IPS-18a (cell line): ENCODE measurements around the gene FAM237A.
A peak's percentile ranks its signal among the peaks of the same experiment; 100 is the strongest.

Experiments
- H3K27ac ChIP-seq: one replicate; pipeline ENCODE4 v1.5.1; 2013; ENCODE audit warnings: low read length
- H3K27me3 ChIP-seq: one replicate; pipeline ENCODE4 v1.6.1; 2013; ENCODE audit warnings: mild to moderate bottlenecking, low read length; ENCODE audit not compliant: control insufficient read depth, insufficient read depth
- H3K36me3 ChIP-seq: one replicate; pipeline ENCODE4 v1.6.1; 2013; ENCODE audit warnings: low read depth, low read length; ENCODE audit not compliant: control insufficient read depth
- H3K4me1 ChIP-seq: one replicate; pipeline ENCODE4 v1.6.1; 2013; ENCODE audit warnings: low read depth, low read length; ENCODE audit not compliant: control insufficient read depth
- H3K4me3 ChIP-seq: one replicate; pipeline ENCODE4 v1.5.1; 2013; ENCODE audit warnings: low read length
- H3K9ac ChIP-seq: one replicate; pipeline ENCODE4 v1.6.1; 2013; ENCODE audit warnings: mild to moderate bottlenecking, low read length, moderate library complexity
- H3K9me3 ChIP-seq: one replicate; pipeline ENCODE4 v1.6.1; 2013; ENCODE audit warnings: low read depth, low read length; ENCODE audit not compliant: control insufficient read depth

The FAM237A gene

DNA sequence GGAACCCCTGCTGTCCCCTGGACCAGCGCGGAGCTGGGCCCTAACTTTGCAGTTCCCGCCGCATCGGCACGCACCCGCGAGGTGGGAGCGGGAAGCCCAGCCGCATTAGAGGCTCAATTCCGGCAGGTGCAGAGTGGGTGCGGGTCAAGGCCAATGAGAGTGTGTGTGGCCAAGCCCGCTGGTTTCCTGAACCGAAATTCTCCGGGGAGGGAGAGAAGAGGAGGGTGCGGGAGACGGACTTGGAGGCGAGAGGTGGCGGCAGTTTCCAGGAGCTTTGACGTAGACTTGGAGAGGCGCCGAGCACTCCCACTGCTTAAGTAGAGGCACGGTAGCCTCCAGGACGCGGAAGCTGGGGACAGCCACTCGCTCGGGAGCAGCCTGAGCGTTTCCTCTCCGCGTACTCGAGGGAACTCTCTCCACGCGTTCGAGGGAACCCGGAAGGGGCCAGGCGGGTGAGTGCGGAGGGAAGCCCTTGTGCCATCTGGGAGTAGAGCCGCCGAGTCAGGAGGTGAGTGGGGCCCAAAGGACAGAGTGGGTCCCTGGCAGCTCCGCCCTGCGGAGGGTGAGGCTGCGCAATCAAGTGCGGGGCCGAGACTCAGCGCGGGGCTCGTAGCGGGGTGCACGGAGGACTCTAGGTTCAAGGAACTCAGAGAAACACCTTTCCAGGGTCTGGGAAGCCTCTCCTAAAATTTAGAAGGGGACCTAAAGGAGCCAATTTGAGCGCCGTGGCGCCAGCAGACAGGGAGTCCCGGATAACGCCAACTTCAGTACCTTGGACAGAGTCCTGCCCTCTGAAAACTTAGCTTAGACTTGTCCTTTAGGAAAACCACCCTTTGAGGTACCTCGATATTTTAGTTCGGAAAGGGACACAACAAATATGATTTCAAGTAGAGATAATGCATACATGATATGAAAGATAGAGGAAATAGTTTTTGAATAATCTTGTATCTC lies at the start of gene FAM237A:
TSS of gene FAM237A (plus strand) at position 413 of the 951 bp plus-strand sequence. CDS start 1,750 bp downstream, outside the sequence.
- Histone ChIP-seq H3K9ac (no peak within 1 kb of the TSS), H3K4me3 (peak within 1 kb of the TSS; percentile 78), H3K9me3 (no peaks in the 10 kb centered on the region), H3K27me3 (peaks cover 59% of the 10 kb centered on the region), H3K27ac (no peak within 1 kb of the TSS), H3K4me1 (peaks cover 3% of the 10 kb centered on the region), H3K36me3 (no peaks in the 10 kb centered on the region)

DNA sequence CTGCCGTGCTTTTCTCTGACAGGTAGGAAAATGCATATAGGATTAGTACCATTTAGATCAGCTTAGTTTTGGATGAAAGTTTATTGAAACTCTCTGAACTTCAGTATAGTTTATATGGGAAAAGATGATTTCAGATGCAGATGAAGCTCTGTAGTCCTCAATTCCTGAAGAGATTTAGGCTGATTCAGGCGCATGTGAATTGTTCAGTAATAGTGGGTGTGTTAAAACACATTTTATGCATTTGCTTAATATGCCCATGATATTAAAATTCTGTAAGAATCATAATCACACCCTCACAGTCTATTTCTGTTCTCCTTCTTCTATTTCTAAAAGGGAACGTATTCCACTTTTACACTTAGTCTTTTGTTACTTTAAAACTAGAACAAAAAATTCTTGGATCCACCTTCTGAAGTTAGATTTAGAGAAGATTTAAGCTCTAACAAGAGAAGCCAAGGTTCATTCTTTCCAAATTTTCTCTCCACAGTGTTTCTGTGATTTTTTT lies 44.5 kb upstream of the FAM237A start:
- Histone ChIP-seq H3K36me3 (peaks cover 5% of the 10 kb centered on the region), H3K27me3 (no peaks in the 10 kb centered on the region), H3K27ac (no peak overlapping the region), H3K4me3 (no peak overlapping the region), H3K9me3 (no peaks in the 10 kb centered on the region), H3K9ac (no peak overlapping the region), H3K4me1 (no peaks in the 10 kb centered on the region)

DNA sequence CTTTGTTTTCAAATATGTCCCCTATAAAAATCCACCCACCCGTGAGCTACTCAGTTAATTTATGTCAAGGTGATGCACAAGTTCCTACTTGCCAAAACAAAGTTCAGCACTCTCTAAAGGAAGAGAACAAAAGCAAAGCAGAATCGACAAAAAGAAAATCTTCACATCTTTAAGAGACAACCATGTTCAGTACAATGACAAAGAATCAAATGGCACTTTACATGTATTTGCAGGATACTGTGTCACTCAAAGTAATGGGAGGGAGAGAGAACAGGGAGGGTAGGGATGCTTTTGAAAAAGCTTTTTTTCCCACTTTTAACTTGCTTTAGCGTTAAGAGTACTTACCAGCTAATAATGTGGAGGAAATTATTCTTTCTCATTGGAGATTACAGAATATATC lies 39.0 kb upstream of the FAM237A start:
- Histone ChIP-seq H3K4me3 (no peak overlapping the region), H3K4me1 (no peaks in the 10 kb centered on the region), H3K27ac (no peak overlapping the region), H3K9me3 (no peaks in the 10 kb centered on the region), H3K36me3 (peaks cover 3% of the 10 kb centered on the region), H3K27me3 (no peaks in the 10 kb centered on the region), H3K9ac (no peak overlapping the region)

DNA sequence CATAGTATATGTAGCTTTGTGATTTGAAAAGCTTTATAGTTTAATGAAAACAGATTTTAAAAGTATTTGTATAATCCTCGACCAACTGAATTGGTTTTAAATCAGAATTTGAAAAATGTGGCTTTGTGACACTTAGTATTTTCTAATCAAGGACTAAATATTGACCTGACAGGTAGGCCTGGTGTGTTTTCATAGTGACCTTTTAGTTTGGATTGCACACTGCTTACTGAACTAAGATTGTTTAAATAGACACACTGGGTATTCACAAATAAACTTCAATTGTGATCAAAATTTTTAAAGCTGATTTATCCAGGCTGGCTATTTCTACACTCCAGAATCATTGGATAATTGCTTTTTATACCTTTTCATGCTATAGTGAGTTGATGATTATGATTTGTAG lies 31.8 kb upstream of the FAM237A start:
- no peak overlapping the region for H3K27ac ChIP-seq
- H3K36me3 ChIP-seq = no peaks in the 10 kb centered on the region
- no peak overlapping the region for H3K4me3 ChIP-seq
- no peaks in the 10 kb centered on the region for H3K9me3 ChIP-seq
- no peak overlapping the region for H3K9ac ChIP-seq
- no peaks in the 10 kb centered on the region for H3K27me3 ChIP-seq
- H3K4me1 ChIP-seq = no peaks in the 10 kb centered on the region

DNA sequence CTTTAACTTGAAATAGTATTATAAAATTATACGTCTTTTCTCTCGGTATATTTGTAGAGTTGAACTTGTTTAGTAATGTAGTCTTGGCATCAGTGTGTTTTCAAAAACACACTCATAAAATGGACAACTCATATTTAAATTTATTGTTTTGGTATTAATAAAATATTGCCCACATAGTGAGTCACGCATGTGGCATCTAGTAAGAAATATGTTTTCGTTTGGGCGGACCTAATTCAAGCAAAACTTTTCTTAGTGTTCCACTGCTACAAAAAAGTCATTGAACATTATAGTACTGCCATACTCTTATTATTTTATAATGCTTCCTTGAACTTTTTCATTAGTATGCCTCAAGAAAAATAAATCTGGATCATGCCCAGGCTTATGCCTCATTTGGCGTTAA lies 31.1 kb upstream of the FAM237A start:
- H3K27ac ChIP-seq = no peak overlapping the region
- H3K4me1 ChIP-seq = no peaks in the 10 kb centered on the region
- H3K27me3 ChIP-seq = no peaks in the 10 kb centered on the region
- no peaks in the 10 kb centered on the region for H3K9me3 ChIP-seq
- H3K9ac ChIP-seq = no peak overlapping the region
- H3K4me3 ChIP-seq = no peak overlapping the region
- H3K36me3 ChIP-seq = no peaks in the 10 kb centered on the region

DNA sequence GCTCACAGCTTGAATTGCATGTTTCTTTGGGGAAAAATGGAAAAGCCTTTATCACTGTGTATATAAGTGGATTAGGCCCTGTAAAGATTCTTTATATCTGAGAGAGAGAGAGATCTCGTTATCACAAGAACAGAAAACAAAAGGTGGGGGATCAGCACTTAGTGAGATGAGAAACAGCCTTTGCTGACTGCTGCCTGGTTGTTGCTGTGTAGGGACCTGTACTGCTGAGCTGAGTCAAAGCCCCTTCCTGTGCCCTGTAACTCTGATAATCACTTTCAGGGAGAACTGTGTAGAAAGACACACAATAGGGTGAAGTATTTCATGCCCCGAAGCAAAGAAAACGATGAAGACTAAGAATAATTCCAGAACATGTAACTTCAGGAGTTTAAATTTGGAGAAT lies 30.6 kb upstream of the FAM237A start:
- no peak overlapping the region for H3K27ac ChIP-seq
- no peaks in the 10 kb centered on the region for H3K9me3 ChIP-seq
- H3K9ac ChIP-seq = no peak overlapping the region
- H3K36me3 ChIP-seq = no peaks in the 10 kb centered on the region
- no peaks in the 10 kb centered on the region for H3K4me1 ChIP-seq
- H3K4me3 ChIP-seq = no peak overlapping the region
- no peaks in the 10 kb centered on the region for H3K27me3 ChIP-seq

DNA sequence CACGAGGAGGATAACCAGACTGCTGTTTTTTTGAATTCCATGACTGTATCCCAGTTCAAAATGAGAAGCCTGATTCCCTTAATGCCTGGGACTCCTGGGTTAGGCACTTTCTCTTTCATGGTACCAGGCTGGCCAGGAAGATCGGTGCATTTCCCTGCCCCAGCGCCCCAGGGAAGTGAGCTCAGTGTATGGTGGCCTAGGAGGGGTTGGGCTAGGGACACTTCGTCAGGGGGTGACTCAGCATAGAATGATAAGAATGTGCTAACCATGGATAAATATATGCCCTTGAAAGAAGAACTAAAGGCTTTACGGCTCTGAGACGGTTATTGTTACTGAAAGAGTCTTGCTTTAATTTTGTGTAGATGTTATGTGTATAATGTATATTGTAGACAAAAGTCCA lies 27.5 kb upstream of the FAM237A start:
- Histone ChIP-seq H3K9ac (no peak overlapping the region), H3K4me3 (no peak overlapping the region), H3K9me3 (no peaks in the 10 kb centered on the region), H3K4me1 (no peaks in the 10 kb centered on the region), H3K27me3 (no peaks in the 10 kb centered on the region), H3K36me3 (no peaks in the 10 kb centered on the region), H3K27ac (no peak overlapping the region)

DNA sequence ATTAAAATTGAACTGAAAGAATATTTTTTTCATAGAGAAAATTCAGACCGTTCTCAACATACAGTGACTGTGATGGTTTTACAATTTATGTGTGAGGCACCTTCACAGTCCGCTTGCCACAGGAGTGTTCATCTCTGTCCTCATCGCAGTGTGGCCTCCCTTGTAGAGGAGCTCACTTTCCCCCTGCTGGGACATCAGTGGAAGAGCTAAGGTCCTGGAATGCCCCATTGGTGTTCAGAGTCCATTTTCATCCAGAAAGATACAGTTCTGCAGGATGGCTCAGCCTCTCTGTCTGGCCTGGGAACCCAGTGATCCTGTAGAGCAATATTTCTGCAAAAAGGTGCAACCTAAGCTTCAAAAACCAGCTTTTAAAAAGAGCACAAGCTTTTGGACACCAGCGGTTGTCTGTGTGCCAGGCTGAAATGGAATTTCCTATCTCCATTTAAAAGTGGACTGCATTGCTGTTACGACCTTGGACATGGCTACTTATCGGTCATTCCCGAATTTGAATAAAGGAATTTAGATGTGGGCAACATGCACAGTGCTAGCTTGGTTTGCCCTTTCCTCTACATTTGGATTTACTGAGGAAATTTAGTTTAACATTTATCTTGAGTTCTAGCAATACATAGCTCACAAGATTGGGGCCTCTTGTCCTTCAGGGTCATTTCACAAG lies 26.7 kb upstream of the FAM237A start:
- no peak overlapping the region for H3K9ac ChIP-seq
- no peak overlapping the region for H3K4me3 ChIP-seq
- H3K9me3 ChIP-seq = no peaks in the 10 kb centered on the region
- no peak overlapping the region for H3K27ac ChIP-seq
- H3K4me1 ChIP-seq = no peaks in the 10 kb centered on the region
- no peaks in the 10 kb centered on the region for H3K27me3 ChIP-seq
- H3K36me3 ChIP-seq = no peaks in the 10 kb centered on the region

DNA sequence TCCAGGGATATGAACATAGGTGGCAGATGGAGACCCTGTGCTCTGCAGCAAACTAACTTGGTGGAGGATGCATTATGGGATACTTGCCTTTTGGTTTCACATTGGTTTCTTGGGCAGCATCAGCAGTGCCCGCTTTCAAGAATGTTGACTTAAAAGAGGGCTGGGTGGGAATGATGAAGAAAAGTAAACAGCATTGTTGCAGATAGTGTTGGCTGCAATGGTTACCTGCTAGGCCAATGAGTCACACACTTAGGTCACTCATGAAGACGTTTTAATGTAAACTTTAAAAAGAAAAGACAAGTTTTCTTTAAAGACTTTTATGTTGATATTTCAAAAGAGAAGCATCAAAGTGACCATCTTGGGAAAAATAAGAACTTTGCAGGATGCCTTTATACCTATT lies 26.1 kb upstream of the FAM237A start:
- Histone ChIP-seq H3K27ac (no peak overlapping the region), H3K4me3 (no peak overlapping the region), H3K4me1 (no peaks in the 10 kb centered on the region)

DNA sequence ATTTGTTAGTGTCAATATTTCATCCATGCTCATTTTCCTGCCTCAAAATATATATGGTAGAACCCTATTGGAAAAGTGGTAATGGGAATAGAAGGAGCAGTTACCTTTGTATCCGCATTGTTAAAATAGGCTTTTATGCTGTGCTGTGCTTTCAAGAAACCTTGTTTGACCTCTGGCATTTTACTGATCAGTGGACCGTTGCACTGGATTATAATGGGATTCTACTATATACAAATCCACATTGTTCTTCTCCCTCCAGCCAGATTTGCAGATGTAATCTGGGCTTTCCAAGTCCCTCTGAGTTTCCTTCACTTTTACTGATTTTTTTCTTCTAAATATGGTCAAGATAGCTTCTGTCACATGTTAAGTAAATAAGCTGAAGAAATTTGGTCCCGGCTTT lies 23.3 kb upstream of the FAM237A start:
- Histone ChIP-seq H3K9me3 (no peaks in the 10 kb centered on the region), H3K9ac (no peak overlapping the region), H3K4me1 (no peaks in the 10 kb centered on the region), H3K4me3 (no peak overlapping the region), H3K36me3 (no peaks in the 10 kb centered on the region), H3K27ac (no peak overlapping the region), H3K27me3 (no peaks in the 10 kb centered on the region)

More for the DNA sequence above, 26.1 kb upstream of the FAM237A start:
- H3K9me3 ChIP-seq = no peaks in the 10 kb centered on the region
- H3K36me3 ChIP-seq = no peaks in the 10 kb centered on the region
- no peaks in the 10 kb centered on the region for H3K27me3 ChIP-seq
- H3K9ac ChIP-seq = no peak overlapping the region

DNA sequence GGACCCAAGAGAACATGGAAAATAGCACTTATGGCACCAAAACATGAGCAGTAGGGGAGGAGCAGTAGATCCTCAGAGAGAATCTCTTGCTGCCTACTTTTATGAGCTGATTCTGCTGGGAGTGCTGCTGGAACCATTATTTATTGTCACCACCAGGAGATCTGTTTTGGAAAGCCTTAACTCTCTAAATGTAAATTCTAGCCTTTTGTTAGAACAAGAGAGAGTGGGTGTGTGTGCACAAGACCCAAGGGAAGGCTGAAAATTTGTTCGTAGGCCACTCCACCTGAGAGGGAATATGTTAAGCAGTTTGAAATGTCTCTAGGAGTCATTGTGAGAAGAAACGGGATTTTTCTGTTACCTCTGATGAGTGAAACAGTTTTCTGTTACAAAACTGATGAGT lies 16.2 kb upstream of the FAM237A start:
- Histone ChIP-seq H3K4me1 (peaks cover 5% of the 10 kb centered on the region), H3K36me3 (no peaks in the 10 kb centered on the region), H3K9ac (no peak overlapping the region), H3K27me3 (no peaks in the 10 kb centered on the region), H3K27ac (no peak overlapping the region), H3K9me3 (no peaks in the 10 kb centered on the region), H3K4me3 (no peak overlapping the region)
